ENCODE results near the gene ATP5MG.
A peak's percentile ranks its signal among the peaks of the same experiment; 100 is the strongest.
"Not testable (repeated sequence)": the region's sequence is repeated elsewhere in the genome, so short reads cannot be mapped to it uniquely, and the experiment has no call there.

Gene ATP5MG

DNA sequence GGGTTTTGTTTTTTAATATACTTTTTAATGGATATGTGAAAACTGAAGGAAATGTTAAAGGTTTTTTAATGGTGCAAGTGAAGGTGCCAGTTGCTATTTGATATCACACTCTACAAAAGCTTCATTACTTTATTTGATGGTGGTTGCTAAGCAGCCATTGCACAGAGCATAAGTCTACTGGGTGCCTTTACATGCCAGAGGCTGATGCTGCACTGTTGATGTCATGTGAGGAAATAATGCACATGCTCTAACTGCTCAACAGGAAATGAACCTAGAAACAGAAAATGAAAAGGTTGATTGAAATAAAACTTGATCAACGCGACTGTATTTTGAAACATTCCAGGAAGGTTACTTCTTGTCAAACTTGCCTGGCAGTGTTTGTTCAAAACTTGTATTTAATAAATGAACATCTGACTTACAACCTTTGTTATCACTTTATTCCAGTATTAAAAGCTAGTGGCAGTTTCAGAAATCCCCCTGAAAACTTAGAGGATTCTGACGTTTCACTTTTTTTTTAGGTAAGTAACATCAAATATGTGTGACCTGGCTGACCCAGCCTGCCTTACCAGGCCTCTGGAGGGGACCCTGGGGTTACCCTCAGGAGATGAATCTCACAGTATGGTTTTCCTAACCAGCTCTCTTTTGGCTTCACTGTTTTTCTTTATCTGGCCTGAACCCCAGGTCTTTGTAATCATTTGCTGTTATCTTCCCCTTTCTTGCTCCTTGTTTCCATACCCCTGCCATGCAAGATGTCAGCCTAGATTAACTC, 2.4 kb upstream of the ATP5MG start:
- no peak overlapping the region for H3K4me3 Mint-ChIP-seq
- TF ChIP-seq, protein P1, sequence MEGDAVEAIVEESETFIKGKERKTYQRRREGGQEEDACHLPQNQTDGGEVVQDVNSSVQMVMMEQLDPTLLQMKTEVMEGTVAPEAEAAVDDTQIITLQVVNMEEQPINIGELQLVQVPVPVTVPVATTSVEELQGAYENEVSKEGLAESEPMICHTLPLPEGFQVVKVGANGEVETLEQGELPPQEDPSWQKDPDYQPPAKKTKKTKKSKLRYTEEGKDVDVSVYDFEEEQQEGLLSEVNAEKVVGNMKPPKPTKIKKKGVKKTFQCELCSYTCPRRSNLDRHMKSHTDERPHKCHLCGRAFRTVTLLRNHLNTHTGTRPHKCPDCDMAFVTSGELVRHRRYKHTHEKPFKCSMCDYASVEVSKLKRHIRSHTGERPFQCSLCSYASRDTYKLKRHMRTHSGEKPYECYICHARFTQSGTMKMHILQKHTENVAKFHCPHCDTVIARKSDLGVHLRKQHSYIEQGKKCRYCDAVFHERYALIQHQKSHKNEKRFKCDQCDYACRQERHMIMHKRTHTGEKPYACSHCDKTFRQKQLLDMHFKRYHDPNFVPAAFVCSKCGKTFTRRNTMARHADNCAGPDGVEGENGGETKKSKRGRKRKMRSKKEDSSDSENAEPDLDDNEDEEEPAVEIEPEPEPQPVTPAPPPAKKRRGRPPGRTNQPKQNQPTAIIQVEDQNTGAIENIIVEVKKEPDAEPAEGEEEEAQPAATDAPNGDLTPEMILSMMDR (IDR thresholded peaks at IDR 0.05): no peak
- no peak for DNase-seq
- no peaks in the 10 kb centered on the region for H3K9me3 Mint-ChIP-seq
- no peak overlapping the region for H3K27ac Mint-ChIP-seq
- peaks cover 2% of the 10 kb centered on the region for H3K27me3 Mint-ChIP-seq (ENCODE audit: low read depth, poor library complexity)
- peaks cover 22% of the 10 kb centered on the region for H3K4me1 Mint-ChIP-seq
- H3K36me3 Mint-ChIP-seq (ENCODE audit: low read depth): peaks cover 16% of the 10 kb centered on the region

DNA sequence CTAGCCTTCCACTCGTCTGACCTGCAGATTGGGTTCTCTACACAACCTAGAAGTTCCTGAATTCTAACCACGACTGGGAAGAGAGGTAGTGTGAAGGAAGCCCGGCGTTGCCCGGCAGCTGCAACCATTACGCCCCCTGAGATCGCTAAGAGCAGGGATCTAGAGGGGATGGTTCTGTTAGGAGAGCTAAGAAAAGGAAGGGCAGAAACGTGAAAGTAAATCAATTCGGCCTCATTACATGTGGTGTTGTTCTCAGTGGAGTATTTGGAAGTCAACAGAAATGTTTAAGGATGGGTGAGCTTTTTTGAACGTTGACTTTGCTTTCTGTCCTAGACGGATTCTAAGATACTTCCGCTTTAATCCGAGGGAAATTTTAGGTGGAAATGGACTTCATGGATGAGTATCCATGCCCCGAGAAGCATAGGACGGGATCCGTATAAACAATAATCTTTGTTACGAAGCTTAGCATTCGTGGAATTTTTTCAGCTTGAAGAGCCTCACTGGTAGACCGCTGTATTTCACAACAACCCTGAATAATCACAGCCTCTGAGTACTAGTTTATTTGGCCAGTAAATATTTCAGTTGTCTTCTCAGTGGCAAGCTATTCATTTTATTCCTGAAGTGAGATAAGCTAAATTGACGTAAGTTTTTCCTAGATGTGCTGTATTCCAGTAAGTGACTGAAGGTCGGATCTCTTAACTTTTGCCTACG, 629 bp downstream of the ATP5MG start:
- Mint-ChIP-seq H3K4me3 (peak overlapping the region; percentile 95), H3K36me3 (ENCODE audit: low read depth) (peaks cover 12% of the 10 kb centered on the region), H3K27ac (peak overlapping the region; percentile 100), H3K9me3 (no peaks in the 10 kb centered on the region), H3K4me1 (peaks cover 28% of the 10 kb centered on the region), H3K27me3 (ENCODE audit: low read depth, poor library complexity) (peaks cover 2% of the 10 kb centered on the region)
- TF ChIP-seq, protein P1 (IDR thresholded peaks at IDR 0.05): no peak
- no peak for DNase-seq

DNA sequence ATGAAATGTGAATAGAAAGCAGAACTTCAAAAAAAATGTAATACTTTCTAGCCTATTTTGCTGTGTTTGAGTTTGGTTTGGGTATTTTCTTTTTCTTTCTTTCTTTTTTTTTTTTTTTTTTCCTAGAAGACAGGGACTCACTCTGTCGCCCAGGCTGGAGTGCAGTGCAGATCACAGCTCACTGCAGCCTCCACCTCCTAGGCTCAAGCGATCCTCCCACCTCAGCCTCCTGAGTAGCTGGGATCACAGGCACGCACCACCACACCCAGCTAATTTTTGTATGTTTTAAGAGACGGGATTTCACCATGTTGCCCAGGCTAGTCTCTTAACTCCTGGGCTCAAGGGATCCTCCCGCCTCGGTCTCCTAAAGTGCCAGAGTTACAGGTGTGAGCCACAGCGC, 1.2 kb downstream of the ATP5MG start:
- H3K4me1 Mint-ChIP-seq: peaks cover 28% of the 10 kb centered on the region
- DNase-seq; H3K27me3 Mint-ChIP-seq (ENCODE audit: low read depth, poor library complexity); H3K9me3 Mint-ChIP-seq: not testable (repeated sequence)
- H3K36me3 Mint-ChIP-seq (ENCODE audit: low read depth): peaks cover 18% of the 10 kb centered on the region
- H3K27ac Mint-ChIP-seq: peak overlapping the region; percentile 67
- peak overlapping the region; percentile 95 for H3K4me3 Mint-ChIP-seq

DNA sequence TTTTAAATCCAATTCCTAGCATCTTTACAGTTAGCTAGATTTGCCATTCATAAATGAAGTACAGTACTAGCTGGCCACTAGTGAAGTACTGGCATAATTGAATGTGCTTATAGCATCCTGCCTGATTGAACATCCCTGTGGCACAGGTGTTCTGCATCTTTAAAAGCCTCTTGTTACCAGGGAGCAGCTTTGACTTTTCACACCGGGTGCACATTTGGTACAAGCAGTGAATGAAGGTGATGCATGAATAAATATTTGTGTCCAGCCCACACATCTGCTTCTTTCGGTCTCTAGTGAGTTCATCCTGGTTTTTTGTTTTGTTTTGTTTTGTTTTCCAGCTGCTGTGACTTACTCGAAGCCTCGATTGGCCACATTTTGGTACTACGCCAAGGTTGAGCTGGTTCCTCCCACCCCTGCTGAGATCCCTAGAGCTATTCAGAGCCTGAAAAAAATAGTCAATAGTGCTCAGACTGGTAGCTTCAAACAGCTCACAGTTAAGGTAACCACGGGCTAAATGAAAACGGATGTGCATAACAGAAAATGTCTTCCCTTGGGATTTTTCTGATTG, 5.3 kb downstream of the ATP5MG start:
- Mint-ChIP-seq H3K9me3 (no peaks in the 10 kb centered on the region), H3K36me3 (ENCODE audit: low read depth) (peaks cover 35% of the 10 kb centered on the region), H3K27me3 (ENCODE audit: low read depth, poor library complexity) (no peaks in the 10 kb centered on the region), H3K4me1 (peaks cover 21% of the 10 kb centered on the region), H3K27ac (no peak overlapping the region), H3K4me3 (no peak overlapping the region)
- TF ChIP-seq, protein P1 (IDR thresholded peaks at IDR 0.05): no peak
- no peak for DNase-seq

DNA sequence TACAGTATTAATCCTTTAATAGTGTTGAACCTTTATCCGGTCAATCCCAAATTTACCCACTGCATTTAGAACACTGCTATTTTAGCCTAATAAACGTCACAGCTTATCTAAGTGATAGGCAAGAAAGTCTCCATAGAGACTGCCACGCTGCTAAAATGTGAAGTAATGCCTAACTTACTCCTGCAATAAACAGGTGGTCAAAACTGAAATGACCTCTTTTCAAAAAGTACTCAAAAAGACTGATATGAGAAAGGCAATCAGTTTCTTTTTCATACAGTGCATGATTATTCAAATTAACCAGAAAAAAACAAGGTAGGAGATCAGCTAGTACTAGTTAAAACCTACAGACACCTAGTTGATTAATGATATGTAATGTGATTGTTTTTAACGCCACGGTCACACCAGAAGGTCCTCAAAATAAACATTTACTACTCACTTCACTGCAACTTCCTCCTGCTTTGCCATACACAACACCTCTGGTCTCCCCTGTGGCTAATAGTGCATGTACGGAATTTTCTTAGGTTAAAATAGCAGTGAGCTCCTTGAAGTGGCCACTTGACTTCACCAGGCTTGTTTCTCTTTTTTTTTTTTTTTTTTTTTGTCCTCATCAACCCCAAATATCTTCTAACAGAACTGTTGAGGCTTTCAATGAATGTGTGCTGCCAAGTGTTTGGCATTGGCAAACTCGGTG, 8.8 kb downstream of the ATP5MG start:
- no peak overlapping the region for H3K4me3 Mint-ChIP-seq
- no peak for DNase-seq
- no peaks in the 10 kb centered on the region for H3K9me3 Mint-ChIP-seq
- TF ChIP-seq, protein P1 (IDR thresholded peaks at IDR 0.05): no peak
- H3K4me1 Mint-ChIP-seq: no peaks in the 10 kb centered on the region
- no peaks in the 10 kb centered on the region for H3K27me3 Mint-ChIP-seq (ENCODE audit: low read depth, poor library complexity)
- H3K27ac Mint-ChIP-seq: peak overlapping the region; percentile 60
- peaks cover 35% of the 10 kb centered on the region for H3K36me3 Mint-ChIP-seq (ENCODE audit: low read depth)

DNA sequence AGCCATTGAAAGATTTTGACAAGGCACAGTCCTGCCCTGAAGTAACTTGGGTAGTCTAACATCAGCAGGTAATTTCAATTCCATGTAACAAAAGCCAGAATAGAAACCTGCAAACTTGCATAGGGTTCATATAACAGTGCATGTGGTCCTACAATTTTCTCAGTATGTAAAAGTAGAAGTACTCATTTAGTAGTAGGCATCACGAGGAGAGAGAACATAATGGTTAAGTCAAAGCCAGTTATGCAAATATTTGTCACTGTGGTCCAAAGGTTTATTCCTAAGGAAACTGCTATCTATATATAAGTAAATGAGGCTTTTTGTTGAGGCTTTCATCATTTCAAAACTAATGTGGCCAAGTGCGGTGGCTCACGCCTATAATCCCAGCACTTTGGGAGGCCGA, 10.1 kb downstream of the ATP5MG start:
- Mint-ChIP-seq H3K9me3 (no peaks in the 10 kb centered on the region), H3K27ac (no peak overlapping the region), H3K4me1 (no peaks in the 10 kb centered on the region), H3K27me3 (ENCODE audit: low read depth, poor library complexity) (no peaks in the 10 kb centered on the region), H3K4me3 (no peak overlapping the region), H3K36me3 (ENCODE audit: low read depth) (peaks cover 28% of the 10 kb centered on the region)
- TF ChIP-seq, protein P1 (IDR thresholded peaks at IDR 0.05): no peak
- DNase-seq: no peak

All from nephron progenitor cell (in vitro differentiated cells).